ENCODE results near the gene FAH. TPM values are rescaled to one million over a fixed set of nuclear protein-coding genes. Genes with fewer than 3 reads are reported as not detected.

The FAH gene
- total RNA-seq, 2 donors from 2014 or later, result 16.0 to 39.8 TPM

DNA sequence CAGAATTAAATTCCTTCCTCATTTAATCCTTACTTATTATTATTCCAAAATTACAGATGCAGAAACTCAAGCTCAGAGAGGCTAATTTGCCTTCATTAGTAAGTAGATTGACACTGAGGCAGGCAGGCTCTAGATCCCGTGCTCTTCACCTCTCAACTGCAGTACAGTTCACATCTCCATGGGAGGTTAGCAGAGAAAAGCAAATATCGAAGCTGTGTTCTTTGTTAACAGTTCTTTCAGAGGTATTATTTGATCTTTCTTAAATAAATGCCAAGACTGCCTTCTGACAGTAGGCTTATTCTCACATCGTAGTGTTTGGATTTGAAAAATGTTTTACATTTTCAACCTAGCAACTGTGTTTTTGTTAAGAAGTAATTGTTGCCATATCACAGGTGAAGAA is 15.9 kb upstream of the FAH start:
- TF ChIP-seq, protein P1, sequence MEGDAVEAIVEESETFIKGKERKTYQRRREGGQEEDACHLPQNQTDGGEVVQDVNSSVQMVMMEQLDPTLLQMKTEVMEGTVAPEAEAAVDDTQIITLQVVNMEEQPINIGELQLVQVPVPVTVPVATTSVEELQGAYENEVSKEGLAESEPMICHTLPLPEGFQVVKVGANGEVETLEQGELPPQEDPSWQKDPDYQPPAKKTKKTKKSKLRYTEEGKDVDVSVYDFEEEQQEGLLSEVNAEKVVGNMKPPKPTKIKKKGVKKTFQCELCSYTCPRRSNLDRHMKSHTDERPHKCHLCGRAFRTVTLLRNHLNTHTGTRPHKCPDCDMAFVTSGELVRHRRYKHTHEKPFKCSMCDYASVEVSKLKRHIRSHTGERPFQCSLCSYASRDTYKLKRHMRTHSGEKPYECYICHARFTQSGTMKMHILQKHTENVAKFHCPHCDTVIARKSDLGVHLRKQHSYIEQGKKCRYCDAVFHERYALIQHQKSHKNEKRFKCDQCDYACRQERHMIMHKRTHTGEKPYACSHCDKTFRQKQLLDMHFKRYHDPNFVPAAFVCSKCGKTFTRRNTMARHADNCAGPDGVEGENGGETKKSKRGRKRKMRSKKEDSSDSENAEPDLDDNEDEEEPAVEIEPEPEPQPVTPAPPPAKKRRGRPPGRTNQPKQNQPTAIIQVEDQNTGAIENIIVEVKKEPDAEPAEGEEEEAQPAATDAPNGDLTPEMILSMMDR (IDR thresholded peaks at IDR 0.05), result no peak
- intact Hi-C loops (cut with DNase I), result no loop called here
- no peaks in the 10 kb centered on the region for H3K36me3 ChIP-seq

DNA sequence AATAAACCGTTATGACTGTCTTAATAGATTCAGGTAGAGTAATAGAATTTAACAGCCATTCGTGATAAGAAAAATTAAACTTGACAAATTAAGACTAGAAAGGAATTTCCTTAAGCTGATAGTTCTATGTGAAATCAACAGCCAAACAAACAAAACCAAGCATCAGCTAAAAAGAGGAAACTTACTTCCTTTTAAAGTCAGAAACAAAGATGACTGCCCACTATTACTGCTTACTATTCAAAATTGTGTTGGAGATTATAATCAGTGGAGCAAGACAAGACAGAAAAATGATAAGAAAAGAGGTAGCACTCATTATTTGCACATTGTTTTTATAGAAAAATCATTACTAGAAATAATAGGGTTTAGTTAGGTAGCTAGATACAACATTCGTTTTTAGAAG is 13.8 kb upstream of the FAH start:
- Histone ChIP-seq H3K36me3 (no peaks in the 10 kb centered on the region), H3K4me3 (no peak overlapping the region), H3K4me1 (no peaks in the 10 kb centered on the region), H3K9me3 (no peaks in the 10 kb centered on the region), H3K9ac (ENCODE audit: low read depth in 2 of 2, low read length in 2 of 2) (no peak overlapping the region), H3K27ac (no peak overlapping the region), H3K27me3 (no peaks in the 10 kb centered on the region)
- intact Hi-C loops (cut with DNase I), result no loop called here
- no peak for DNase-seq
- TF ChIP-seq, protein P1 (IDR thresholded peaks at IDR 0.05), result no peak

More for the DNA sequence above, 15.9 kb upstream of the FAH start:
- H3K9ac ChIP-seq (ENCODE audit: low read depth in 2 of 2, low read length in 2 of 2), result no peak overlapping the region
- no peaks in the 10 kb centered on the region for H3K9me3 ChIP-seq
- H3K4me1 ChIP-seq, result no peaks in the 10 kb centered on the region
- H3K27me3 ChIP-seq, result no peaks in the 10 kb centered on the region
- no peak overlapping the region for H3K27ac ChIP-seq
- H3K4me3 ChIP-seq, result no peak overlapping the region
- DNase-seq, result no peak

DNA sequence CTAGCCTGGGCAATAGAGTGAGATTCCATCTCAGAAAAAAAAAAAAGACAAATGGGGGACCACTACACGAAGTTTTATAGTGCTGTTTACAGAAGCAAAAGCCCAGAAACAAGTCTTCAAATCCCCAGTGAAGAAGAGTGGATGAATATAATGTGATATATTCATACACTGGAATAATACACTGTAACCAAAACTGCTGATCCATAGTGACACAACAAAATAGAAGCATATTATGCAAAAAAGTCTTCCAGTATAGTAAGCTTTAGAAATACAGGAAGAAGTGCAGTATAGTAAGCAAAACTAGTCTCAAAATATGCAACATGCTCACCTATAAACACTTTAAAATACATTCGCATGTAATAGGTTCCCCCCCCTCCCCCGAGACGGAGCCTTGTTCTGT is 11.9 kb upstream of the FAH start:
- H3K9ac ChIP-seq (ENCODE audit: low read depth in 2 of 2, low read length in 2 of 2), result no peak overlapping the region
- intact Hi-C loops (cut with DNase I), result no loop called here
- no peaks in the 10 kb centered on the region for H3K36me3 ChIP-seq
- DNase-seq, result no peak
- TF ChIP-seq, protein P1 (IDR thresholded peaks at IDR 0.05), result no peak
- H3K4me1 ChIP-seq, result no peaks in the 10 kb centered on the region
- no peak overlapping the region for H3K27ac ChIP-seq
- no peaks in the 10 kb centered on the region for H3K9me3 ChIP-seq
- no peaks in the 10 kb centered on the region for H3K27me3 ChIP-seq
- H3K4me3 ChIP-seq, result no peak overlapping the region

DNA sequence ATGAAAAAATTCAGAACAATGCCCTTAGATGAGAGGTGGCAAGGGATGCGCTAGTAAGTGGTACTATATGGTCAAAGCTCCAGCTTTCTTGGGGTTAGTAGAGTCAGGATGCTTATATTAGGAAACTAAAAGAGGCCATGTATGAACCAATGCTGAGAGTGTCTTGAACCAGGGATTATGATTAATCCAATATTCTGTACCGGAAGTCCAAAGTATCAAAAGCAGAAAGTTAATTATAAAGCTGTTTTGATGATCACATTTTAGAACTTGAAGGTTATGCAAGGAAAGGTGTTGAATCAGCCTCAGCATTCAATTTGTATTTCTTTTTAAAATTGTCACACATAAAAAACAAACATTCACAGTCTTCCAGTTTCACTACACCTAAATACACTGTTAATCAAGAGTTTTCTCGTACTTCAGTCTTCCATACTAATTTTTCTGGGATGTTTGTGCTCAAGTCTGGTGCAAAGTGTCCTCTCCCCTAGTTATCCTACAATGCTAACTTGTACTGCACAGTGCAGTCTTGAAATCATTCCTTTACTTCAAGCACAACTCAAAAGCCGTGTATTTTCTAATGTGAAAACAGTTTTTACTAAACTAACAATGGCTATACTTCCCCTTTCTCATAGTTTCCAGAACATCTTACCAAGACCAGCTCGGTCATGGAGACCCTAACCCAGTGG is 10.7 kb upstream of the FAH start:
- Histone ChIP-seq H3K9ac (ENCODE audit: low read depth in 2 of 2, low read length in 2 of 2) (no peak overlapping the region), H3K9me3 (no peaks in the 10 kb centered on the region), H3K4me1 (no peaks in the 10 kb centered on the region), H3K27me3 (no peaks in the 10 kb centered on the region), H3K4me3 (no peak overlapping the region), H3K36me3 (no peaks in the 10 kb centered on the region), H3K27ac (no peak overlapping the region)
- TF ChIP-seq, protein P1 (IDR thresholded peaks at IDR 0.05), result no peak
- DNase-seq, result no peak
- intact Hi-C loops (cut with DNase I), result no loop called here

DNA sequence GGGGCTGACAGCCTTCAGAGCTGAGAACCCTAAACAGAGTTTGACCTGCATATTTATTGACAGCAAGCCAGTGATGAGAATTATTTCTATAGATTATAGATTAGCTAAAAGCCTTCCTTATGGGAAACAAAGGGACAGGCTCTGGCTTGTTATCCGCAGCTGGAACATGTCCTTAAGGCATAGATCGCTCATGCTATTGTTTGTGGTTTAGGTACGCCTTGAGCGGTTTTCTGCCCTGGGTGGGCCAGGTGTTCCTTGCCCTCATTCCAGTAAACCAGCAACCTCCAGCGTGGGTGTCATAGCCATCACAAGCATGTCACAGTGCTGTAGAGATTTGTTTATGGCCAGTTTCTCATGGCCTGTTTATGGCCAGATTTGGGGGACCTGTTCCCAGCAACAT is 10.2 kb upstream of the FAH start:
- no peaks in the 10 kb centered on the region for H3K36me3 ChIP-seq
- TF ChIP-seq, protein P1 (IDR thresholded peaks at IDR 0.05), result no peak
- H3K27ac ChIP-seq, result no peak overlapping the region
- H3K9ac ChIP-seq (ENCODE audit: low read depth in 2 of 2, low read length in 2 of 2), result no peak overlapping the region
- no peaks in the 10 kb centered on the region for H3K9me3 ChIP-seq
- no peaks in the 10 kb centered on the region for H3K27me3 ChIP-seq
- intact Hi-C loops (cut with DNase I), result no loop called here
- H3K4me3 ChIP-seq, result no peak overlapping the region
- no peaks in the 10 kb centered on the region for H3K4me1 ChIP-seq
- no peak for DNase-seq

All from colonic mucosa (tissue), 4 donors.